ENCODE data around the gene ANKS1A. TPM values are rescaled to one million over a fixed set of nuclear protein-coding genes. Genes with fewer than 3 reads are reported as not detected.

Gene ANKS1A
- total and polyA plus RNA-seq, 7 donors: 3.9 to 12.4 (median 6.1) TPM

GRCh38 chr6:35008858-35009257, 119.8 kb downstream of the ANKS1A start:
- TF ChIP-seq, protein P1, sequence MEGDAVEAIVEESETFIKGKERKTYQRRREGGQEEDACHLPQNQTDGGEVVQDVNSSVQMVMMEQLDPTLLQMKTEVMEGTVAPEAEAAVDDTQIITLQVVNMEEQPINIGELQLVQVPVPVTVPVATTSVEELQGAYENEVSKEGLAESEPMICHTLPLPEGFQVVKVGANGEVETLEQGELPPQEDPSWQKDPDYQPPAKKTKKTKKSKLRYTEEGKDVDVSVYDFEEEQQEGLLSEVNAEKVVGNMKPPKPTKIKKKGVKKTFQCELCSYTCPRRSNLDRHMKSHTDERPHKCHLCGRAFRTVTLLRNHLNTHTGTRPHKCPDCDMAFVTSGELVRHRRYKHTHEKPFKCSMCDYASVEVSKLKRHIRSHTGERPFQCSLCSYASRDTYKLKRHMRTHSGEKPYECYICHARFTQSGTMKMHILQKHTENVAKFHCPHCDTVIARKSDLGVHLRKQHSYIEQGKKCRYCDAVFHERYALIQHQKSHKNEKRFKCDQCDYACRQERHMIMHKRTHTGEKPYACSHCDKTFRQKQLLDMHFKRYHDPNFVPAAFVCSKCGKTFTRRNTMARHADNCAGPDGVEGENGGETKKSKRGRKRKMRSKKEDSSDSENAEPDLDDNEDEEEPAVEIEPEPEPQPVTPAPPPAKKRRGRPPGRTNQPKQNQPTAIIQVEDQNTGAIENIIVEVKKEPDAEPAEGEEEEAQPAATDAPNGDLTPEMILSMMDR (IDR thresholded peaks at IDR 0.05): no peak
- Histone ChIP-seq H3K4me1 (peaks cover 11% of the 10 kb centered on the region), H3K27me3 (ENCODE audit: insufficient read depth in 3 of 3, low read length in 2 of 3) (no peaks in the 10 kb centered on the region), H3K4me3 (no peak overlapping the region), H3K9me3 (no peaks in the 10 kb centered on the region), H3K36me3 (ENCODE audit: insufficient read depth in 1 of 2, low read depth in 1 of 2) (no peaks in the 10 kb centered on the region), H3K27ac (no peak overlapping the region)
- intact Hi-C loops (cut with DNase I): no loop called here
- DNase-seq (no peak), ATAC-seq (no peak)
- WGBS, 3 donors: 83 to 89% (median 83%) methylated on average over 7 of the region's 7 CpGs

GRCh38 chr6:35011096-35012041, 122.3 kb downstream of the ANKS1A start:
- Histone ChIP-seq H3K4me1 (peaks cover 19% of the 10 kb centered on the region), H3K27me3 (ENCODE audit: insufficient read depth in 3 of 3, low read length in 2 of 3) (no peaks in the 10 kb centered on the region), H3K27ac (no peak overlapping the region), H3K36me3 (ENCODE audit: insufficient read depth in 1 of 2, low read depth in 1 of 2) (no peaks in the 10 kb centered on the region), H3K4me3 (no peak overlapping the region), H3K9me3 (no peaks in the 10 kb centered on the region)
- WGBS, 3 donors: 29 to 36% (median 32%) methylated on average over 4 of the region's 4 CpGs
- intact Hi-C loops (cut with DNase I): no loop called here
- TF ChIP-seq, protein P1 (IDR thresholded peaks at IDR 0.05): no peak
- DNase-seq: no peak
- ATAC-seq: peak in 1 of 4 donors; percentile 39

GRCh38 chr6:35013701-35014100, 124.6 kb downstream of the ANKS1A start:
- WGBS, 3 donors: 71 to 82% (median 81%) methylated on average over 6 of the region's 6 CpGs
- Histone ChIP-seq H3K27ac (no peak overlapping the region), H3K9me3 (no peaks in the 10 kb centered on the region), H3K36me3 (ENCODE audit: insufficient read depth in 1 of 2, low read depth in 1 of 2) (no peaks in the 10 kb centered on the region), H3K27me3 (ENCODE audit: insufficient read depth in 3 of 3, low read length in 2 of 3) (no peaks in the 10 kb centered on the region), H3K4me3 (no peak overlapping the region), H3K4me1 (peaks cover 37% of the 10 kb centered on the region)
- ATAC-seq: no peak
- no peak for DNase-seq
- TF ChIP-seq, protein P1 (IDR thresholded peaks at IDR 0.05): no peak
- intact Hi-C loops (cut with DNase I): no loop called here

DNA sequence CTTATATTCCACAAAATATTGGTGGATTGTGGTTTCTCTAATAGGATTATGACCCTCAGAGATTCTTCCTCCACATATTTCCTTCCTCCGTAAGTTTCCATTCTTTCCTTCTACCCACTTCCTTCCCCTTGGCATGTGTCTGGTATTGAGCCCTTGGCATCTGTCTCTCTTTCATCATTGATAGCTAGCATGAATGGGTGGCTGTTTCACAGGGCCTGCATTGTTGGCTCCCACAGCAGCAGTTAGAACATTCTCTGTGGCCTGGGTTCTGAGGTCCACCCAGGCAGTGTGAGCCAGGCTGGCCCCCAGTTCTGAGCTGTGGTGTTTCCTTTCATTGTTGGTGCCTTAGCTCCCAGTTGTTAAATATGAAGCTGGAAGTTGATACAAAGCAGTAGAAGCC, 125.3 kb downstream of the ANKS1A start:
- DNase-seq: no peak
- intact Hi-C loops (cut with DNase I): no loop called here
- H3K36me3 ChIP-seq (ENCODE audit: insufficient read depth in 1 of 2, low read depth in 1 of 2): peaks cover 0 to 2% of the 10 kb centered on the region in 2 donors
- H3K4me1 ChIP-seq: peaks cover 42% of the 10 kb centered on the region
- H3K9me3 ChIP-seq: no peaks in the 10 kb centered on the region
- WGBS, 3 donors: 52 to 71% (median 60%) methylated on average over 1 of the region's 1 CpG
- TF ChIP-seq, protein P1 (IDR thresholded peaks at IDR 0.05): no peak
- no peak overlapping the region for H3K4me3 ChIP-seq
- ATAC-seq: no peak
- no peak overlapping the region for H3K27ac ChIP-seq
- no peaks in the 10 kb centered on the region for H3K27me3 ChIP-seq (ENCODE audit: insufficient read depth in 3 of 3, low read length in 2 of 3)
